Fibroblast of the aortic adventitia (primary cell): Measurements from ENCODE around the gene AZIN2. TPM values are rescaled to one million over a fixed set of nuclear protein-coding genes. Genes with fewer than 3 reads are reported as not detected.
A peak's percentile ranks its signal among the peaks of the same experiment; 100 is the strongest.

ENCODE experiments used
- DNase-seq: peaks from one replicate; pipeline ENCODE4 v3.0.0-alpha.2; 2010; ENCODE audit warnings: low read depth
- H3K4me3 ChIP-seq: 2 replicates; pipeline ENCODE4 v1.5.1; 2011; ENCODE audit warnings: low read depth, mild to moderate bottlenecking, control low read depth, low read length, moderate library complexity
- total RNA-seq: library from RNA; depleted of rRNA; stranded (reverse); fragments of >200 nt; gene quantifications from 2 replicates; pipeline ENCODE4 v1.2.3, GENCODE V29; 2012; ENCODE audit warnings: low replicate concordance
- TF ChIP-seq, protein P1 (sequence below): IDR thresholded peaks from 2 replicates; pipeline ENCODE4 v1.5.1; 2011; ENCODE audit warnings: mild to moderate bottlenecking, low read length, control low read depth, inconsistent platforms; ENCODE audit not compliant: insufficient read depth

The AZIN2 gene
- total RNA-seq, 1 donor: 3.9 TPM

DNA sequence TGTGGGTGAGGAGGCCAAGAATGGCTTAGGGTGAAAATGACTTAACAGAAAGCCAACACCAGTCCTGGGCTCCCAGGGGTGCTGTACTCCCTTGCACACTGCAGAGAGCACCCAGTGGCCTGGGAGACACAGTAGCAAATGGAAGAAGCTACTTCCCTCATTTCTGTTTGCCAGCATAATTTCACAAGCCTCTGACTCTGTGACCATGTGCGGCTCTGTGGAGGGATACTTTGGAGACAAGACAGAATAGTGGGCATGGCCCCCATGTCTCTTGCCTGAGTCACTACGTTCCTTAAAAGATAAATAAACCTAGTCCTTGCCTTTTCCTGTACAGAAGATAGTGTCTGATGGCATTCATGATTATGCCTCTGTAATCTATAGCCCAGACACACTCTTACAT lies 62.7 kb downstream of the AZIN2 start:
- TF ChIP-seq, protein P1, sequence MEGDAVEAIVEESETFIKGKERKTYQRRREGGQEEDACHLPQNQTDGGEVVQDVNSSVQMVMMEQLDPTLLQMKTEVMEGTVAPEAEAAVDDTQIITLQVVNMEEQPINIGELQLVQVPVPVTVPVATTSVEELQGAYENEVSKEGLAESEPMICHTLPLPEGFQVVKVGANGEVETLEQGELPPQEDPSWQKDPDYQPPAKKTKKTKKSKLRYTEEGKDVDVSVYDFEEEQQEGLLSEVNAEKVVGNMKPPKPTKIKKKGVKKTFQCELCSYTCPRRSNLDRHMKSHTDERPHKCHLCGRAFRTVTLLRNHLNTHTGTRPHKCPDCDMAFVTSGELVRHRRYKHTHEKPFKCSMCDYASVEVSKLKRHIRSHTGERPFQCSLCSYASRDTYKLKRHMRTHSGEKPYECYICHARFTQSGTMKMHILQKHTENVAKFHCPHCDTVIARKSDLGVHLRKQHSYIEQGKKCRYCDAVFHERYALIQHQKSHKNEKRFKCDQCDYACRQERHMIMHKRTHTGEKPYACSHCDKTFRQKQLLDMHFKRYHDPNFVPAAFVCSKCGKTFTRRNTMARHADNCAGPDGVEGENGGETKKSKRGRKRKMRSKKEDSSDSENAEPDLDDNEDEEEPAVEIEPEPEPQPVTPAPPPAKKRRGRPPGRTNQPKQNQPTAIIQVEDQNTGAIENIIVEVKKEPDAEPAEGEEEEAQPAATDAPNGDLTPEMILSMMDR: no peak
- no peak overlapping the region for H3K4me3 ChIP-seq
- DNase-seq: peak; percentile 87

DNA sequence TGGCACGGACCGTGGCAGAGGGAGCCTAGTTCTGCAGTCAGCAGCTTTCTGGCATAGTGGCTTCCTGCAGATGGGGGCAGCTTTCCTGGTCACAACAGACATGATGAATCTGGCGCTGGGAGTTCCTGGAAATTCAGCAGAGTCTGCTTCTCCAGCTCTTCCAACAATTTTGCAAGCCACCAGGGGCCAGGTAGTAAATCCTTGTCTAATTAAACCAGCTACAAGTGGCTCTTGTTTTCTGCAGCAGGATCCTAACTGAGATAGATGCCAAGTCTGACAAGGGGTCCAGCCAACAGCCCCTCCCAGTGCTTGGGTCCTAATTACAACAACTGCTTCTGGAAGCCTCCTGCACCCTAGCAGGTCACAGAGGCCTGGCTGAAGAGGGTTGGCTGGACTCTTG lies 65.0 kb downstream of the AZIN2 start:
- TF ChIP-seq, protein P1: no peak
- H3K4me3 ChIP-seq: no peak overlapping the region
- DNase-seq: no peak

DNA sequence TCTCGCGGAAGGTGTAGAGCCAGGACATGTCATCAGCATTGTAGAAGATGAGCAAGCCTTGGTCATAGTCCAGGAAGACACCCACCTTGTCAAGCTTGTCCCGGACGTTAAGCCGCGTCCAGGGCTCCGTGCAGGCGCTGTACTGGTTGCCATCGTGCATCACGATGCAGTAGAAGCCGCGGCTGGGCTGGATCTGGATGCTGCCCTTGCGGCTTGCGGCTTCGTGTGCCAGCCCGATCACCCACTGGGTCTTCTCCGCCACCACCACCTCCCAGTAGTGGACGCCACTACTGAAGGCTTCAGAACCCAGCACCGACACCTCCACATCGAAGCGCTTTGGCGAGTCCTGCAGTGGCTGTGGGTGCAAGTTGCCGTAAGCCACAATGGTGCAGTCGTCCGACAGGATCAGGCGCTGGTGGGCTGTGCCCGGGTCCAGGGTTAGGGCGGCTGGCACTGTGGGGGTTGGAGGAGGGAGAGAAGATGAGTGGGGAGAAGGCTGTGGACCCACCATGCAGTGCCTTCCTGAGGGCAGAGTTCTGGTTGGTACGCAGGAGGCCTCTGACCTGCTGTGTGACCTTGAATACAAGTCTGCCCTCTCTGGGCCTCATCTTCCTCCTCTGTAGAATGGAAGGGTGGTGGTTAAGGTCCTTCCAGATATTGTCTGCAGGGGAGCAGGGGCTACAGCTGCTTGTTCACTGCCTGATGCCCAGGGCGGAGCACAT lies 66.5 kb downstream of the AZIN2 start:
- no peak overlapping the region for H3K4me3 ChIP-seq
- no peak for DNase-seq
- TF ChIP-seq, protein P1: no peak

DNA sequence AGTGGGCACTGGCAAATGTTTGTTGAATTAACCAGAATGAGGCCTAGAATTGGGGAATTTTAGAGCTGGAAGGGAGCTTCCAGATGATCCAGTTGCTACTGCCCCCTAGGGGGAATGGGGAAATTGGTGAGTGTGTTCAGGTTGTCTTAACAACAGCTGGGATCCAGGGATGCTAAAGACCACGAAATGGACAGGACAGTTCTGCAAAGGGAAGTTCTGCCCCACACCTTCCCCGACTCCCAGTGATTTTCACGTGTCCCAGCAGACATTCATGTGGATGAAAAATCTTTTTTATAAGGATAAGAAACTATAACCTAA lies 67.0 kb downstream of the AZIN2 start:
- H3K4me3 ChIP-seq: no peak overlapping the region
- TF ChIP-seq, protein P1: peak; percentile 61
- peak; percentile 59 for DNase-seq

DNA sequence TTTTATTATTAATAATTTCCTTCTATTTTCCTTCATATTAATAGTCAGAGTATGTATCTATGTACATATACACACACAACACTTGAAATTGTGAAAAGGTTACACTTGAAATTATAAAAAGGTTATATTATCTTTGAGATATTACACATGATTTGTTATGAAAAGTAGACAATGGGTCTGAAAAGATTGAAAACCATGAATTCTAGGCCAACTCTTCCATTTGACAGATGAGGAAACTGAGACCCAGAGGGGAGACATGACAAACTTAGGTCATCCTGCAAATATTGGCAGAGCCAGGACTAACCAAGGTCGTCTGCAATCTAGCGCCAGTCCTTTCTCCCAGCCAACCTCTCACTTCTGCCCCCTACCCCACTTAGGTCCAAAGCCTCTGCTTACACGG lies 67.7 kb downstream of the AZIN2 start:
- TF ChIP-seq, protein P1: no peak
- no peak overlapping the region for H3K4me3 ChIP-seq
- no peak for DNase-seq

DNA sequence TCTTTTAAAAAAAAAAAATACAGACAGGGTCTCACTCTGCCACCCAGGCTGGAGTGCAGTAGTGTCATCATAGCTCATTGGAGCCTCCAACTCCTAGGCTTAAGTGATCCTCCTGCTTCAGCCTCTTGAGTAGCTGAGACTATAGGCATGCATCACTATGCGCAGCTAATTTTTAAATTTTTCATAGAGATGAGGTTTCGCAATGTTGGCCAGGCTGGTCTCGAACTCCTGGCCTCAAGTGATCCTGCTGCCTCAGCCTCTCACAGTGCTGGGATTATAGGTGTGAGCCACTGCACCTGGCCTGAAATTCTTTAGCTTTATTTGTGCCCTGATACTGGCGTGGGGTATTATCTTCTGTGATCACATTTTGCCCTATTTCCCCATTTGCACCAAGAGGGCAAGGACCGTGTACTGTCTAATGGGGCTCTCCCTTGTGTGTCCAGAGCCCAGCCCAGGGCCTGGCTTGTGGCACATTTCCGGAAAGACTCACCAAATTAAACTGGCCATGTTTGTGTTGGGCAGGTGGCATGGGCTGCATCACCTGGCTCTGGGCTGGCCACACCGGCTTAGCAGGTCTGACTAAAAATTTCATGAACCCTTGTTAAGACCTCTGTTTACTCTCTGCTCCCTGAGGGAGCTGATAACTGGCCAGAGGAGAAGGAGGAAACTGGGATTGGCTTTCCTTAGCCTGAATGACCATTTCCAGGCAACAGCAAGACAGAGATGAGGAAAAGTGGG lies 68.7 kb downstream of the AZIN2 start:
- DNase-seq: no peak
- TF ChIP-seq, protein P1: no peak
- H3K4me3 ChIP-seq: no peak overlapping the region

DNA sequence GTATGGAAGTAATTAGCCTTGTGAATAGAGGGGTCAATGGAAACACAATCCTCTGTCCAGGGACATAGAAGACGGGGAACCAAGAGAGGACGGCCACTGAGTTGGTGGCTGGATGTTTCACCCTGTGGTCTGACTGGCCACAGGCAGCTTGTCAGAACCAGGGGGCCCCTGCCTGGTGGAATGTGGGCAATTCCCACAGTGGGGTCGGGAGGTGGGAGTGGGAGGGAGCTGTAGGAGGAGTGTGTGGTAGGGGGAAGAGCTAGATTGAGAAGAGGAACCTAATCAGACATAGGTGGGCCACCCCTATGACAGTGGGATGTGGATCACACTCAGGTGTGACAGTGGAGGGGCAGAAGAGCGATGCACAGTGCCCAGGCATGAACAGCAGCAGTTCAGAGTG lies 69.6 kb downstream of the AZIN2 start:
- no peak overlapping the region for H3K4me3 ChIP-seq
- DNase-seq: no peak
- TF ChIP-seq, protein P1: no peak
